GM18868 (cell line): Measurements from ENCODE around the gene EPB41L4A.
"Not testable (repeated sequence)": the region's sequence is repeated elsewhere in the genome, so short reads cannot be mapped to it uniquely, and the experiment has no call there.

ENCODE experiments used
- ATAC-seq: cut with Tn5 transposase; IDR thresholded peaks from one replicate; pipeline ENCODE4 v1.9.1; 2021; ENCODE audit warnings: mild to moderate bottlenecking, moderate library complexity; ENCODE audit not compliant: unreplicated experiment

Gene EPB41L4A

DNA sequence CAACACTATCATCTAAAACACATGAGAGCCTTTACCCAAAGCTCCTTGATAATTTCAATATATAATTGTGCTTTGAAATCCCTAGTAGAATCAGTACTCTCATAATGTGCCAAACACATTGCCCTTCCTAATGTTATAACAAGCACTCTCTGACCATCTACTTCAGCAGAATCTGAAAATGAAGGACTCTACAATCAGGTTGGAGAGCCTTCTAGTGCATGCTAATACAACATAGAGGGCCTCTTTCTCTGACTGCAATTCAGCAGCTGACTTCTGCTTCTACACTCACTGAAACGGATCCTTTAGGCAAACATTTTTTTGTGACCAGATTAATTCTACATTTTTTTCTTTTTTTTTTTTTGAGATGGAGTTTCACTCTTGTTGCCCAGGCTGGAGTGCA, 155.6 kb downstream of the EPB41L4A start:
- ATAC-seq = no peak

DNA sequence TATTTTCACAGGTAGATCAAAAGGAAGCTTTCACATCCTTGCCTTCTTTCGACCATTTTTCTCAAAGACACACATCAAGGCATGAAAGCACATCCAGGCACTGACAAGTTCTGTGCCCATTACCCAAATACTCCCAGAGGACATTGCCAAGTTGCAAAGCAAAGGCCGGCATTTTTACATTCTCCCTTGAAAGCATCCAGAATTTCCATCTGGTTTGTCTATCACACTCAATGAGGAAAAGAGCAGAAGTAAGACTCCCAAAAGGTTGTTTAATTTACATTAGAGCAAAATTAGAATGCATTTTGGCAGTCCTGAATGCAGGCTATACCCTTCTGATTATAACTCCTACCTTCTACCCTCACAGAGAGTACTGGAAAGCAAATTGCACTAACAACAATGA, 160.5 kb downstream of the EPB41L4A start:
- ATAC-seq = no peak

DNA sequence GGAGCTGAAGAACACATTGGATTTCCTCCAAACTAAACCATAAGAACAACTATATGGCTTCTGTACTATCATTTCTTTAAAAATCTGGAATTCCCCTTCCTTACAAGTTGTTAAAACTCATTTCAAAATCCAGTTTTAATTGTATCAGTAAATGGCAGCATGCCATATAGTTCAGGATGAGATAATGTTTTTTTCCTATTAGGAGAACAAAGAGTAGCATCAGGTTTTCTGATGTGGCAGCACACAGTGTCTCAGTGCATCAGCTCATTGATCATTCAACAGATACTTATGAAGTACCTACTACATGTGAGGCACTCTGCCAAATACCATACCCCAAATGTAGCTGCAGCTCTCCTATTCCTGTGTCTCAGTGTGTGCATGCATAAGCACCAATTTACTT, 161.1 kb downstream of the EPB41L4A start:
- no peak for ATAC-seq

DNA sequence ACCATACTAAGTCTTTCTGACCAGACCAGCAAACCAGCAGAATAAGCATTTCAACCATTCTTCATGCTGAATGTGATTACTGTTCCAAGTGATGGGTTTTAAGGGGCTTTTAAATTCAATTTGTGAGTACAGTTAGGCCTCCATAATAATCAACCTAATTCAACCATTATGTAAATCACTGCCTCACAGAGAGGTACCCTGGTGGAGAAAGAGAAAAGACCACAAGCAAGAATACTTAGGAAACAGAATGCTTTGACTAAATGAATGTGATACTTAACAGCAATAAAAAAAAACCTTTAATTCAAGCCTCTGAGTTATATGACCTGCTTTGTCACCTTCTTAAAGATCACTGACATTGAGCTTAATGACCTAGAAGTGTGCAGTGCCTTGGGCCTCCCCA, 162.1 kb downstream of the EPB41L4A start:
- ATAC-seq = no peak

GRCh38 chr5:112254303-112254702, 164.8 kb downstream of the EPB41L4A start:
- ATAC-seq = no peak

- no peak for ATAC-seq
Measured at GRCh38 chr5:112253478-112254250, 165.4 kb downstream of the EPB41L4A start.

DNA sequence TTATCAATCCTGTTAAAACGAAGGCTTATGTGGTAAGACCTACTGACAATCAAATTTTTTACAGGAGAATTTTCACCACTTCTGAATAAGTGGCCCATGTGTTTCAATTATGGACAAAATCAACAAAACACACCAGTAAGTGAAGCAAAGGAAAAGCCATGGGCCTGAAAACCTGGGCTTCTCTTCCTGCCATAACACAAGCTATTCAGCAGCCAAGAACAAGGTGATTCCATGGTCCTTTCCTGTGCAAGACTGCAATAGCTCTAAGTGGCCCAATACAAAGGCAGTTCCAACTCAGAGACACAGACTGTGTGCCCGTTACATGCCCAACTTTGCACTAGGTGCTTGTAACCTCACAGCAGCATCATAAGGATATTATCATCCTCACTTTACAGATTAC, 168.5 kb downstream of the EPB41L4A start:
- ATAC-seq = no peak

DNA sequence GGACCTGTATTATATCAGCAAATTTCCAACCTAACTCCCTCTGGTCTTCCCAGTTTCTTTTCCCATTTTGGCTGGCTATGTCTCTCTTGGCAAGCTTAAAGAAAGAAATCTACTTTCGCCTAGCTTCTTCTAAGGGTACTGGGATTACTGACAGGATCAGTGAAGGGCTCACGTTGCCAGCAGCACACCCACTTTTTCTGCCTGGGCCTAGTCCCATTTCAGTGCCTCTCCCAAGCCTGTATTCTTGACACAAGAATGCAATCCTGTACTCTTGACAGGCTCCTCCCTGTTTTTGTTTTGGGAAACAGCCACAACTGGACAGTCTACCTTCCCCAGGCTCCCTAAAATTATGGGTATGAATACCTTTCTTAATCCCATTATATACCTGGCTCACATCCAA, 170.5 kb downstream of the EPB41L4A start:
- ATAC-seq = no peak

- ATAC-seq = no peak
Measured at GRCh38 chr5:112247960-112248359, 171.1 kb downstream of the EPB41L4A start.

GRCh38 chr5:112245656-112246055, 173.4 kb downstream of the EPB41L4A start:
- no peak for ATAC-seq

DNA sequence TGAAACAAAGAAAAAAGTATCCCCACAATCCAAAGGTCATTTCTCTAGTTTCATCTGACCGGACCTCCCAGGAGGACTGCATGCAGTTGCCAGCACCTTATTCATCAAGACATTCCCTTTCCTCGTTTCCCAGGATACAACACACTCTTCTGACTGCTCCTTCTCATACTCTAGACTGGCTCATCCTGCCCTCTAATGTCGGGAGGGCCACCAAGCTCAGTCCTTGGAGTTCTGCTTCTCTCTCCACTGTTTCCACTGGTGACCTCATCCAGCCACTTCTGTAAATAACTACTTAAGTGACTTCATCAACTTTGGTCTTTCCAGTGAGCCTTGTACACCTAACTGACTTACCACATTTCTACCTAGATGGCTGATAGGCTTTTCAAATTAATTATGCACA, 179.1 kb downstream of the EPB41L4A start:
- no peak for ATAC-seq

- ATAC-seq = peak; percentile 66
Measured at GRCh38 chr5:112238473-112238872, 180.6 kb downstream of the EPB41L4A start.

DNA sequence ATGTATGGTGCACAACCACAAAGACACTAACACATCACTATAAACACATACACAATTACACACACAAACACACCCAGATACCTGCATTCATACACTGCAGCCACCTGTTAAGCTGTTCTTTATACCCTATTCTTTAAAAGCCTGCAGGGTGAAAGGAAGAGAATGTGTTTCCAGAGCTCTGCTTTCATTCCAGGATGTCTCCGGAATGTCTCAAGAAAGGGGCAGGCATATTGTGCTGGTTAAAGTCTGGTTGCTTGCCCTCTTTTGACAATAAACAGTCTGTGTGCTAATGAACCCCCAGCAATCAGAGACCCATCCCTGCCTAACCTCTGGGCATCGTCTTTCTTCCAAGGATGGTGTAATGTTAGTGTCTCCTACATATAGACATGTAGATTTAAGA, 181.6 kb downstream of the EPB41L4A start:
- no peak for ATAC-seq

DNA sequence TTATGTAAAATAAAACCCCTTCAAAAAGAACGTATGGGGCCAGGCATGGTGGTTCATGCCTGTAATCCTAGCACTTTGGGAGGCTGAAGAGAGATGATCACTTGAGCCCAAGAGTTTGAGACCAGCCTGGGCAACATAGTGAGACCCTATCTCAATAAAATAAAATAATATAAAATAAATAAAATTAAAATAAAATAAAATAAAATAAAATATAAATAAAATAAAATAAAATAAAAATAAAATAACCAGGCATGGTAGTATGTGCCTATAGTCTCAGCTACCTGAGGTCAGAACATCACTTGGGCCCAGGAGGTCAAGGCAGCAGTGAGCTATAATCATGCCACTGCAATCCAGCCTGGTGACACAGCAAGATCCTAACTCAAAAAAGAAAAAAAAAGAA, 185.1 kb downstream of the EPB41L4A start:
- no peak for ATAC-seq

- ATAC-seq = no peak
Measured at GRCh38 chr5:112232667-112233066, 186.4 kb downstream of the EPB41L4A start.

- no peak for ATAC-seq
Measured at GRCh38 chr5:112230606-112231005, 188.5 kb downstream of the EPB41L4A start.

- no peak for ATAC-seq
Measured at GRCh38 chr5:112228667-112229066, 190.4 kb downstream of the EPB41L4A start.

- no peak for ATAC-seq
Measured at GRCh38 chr5:112227911-112228631, 191.0 kb downstream of the EPB41L4A start.

GRCh38 chr5:112226215-112226614, 192.9 kb downstream of the EPB41L4A start:
- no peak for ATAC-seq

DNA sequence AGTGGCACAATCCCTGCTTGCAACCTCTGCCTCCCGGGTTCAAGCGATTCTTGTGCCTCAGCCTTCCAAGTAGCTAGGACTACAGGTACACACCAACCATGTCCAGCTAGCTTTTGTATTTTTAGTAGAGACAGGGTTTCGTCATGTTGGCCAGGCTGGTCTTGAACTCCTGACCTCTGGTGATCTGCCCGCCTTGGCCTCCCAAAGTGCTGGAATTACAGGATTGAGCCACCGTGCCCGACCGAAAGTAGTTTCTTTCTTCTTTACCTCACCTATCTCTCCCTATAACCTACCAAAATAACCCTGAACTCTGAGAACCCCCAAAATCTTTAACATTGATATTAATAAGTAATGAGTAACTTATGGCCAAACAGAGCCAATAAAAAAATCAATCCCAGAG, 196.1 kb downstream of the EPB41L4A start:
- ATAC-seq = not testable (repeated sequence)

- no peak for ATAC-seq
Measured at GRCh38 chr5:112221128-112221527, 197.9 kb downstream of the EPB41L4A start.

DNA sequence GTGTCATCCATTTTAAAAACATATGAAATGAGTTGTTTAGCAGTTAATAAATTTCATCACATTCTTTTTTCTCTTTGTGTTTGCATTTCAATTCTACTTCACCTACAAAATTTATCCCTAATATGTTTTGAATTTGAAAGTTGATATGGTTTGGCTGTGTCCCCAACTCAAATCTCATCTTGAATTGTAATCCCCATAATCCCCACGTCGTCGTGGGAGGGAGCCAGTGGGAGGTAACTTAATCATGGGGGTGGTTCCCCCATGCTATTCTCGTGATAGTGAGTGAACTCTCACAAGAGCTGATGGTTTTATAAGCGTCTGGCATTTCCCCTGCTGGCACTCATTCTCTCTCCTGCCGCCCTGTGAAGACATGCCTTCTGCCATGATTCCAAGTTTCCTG, 200.1 kb downstream of the EPB41L4A start:
- no peak for ATAC-seq
